ENCODE measurements around the gene STIMATE.

DNA sequence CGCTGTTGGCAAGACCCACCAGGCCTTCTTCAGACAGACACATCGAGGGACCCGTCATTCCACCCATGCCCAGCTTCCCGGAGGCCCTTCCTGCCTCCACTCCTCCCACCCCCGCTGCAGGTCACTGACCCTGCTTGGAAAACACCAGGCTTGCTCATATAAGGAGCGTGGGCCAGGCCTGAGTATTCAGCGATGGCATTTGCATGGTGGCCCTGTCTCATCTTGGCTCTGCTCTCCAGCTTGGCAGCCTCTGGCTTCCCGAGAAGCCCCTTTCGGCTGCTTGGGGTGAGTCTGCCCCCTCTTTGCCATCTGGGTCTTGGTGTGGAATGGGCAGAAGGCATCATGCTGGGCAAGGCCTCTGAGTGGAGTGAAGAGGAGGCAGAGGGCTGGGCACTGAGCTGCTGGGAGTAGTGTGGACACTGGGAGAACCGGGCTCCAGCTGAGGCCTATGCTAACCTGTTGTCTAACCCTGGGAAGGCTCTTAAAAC lies 102.7 kb downstream of the STIMATE start, which contains the start of gene ITIH3:
- no peak for TF ChIP-seq REST (IDR thresholded peaks at IDR 0.05; ENCODE audit: insufficient read depth in 1 of 2, low read depth in 2 of 2, low read length in 2 of 2)
- TF ChIP-seq POLR2AphosphoS5 (IDR thresholded peaks at IDR 0.05; ENCODE audit: low read depth, low read length), result no peak
